Endometrium (tissue), 2 donors: ENCODE data around the gene LARGE1.

Source experiments
- FAIRE-seq: peaks from 2 replicates; lab custom pipeline; 2012; peaks lifted over from hg19 to GRCh38; lab: Jason Lieb, UNC
- donor health status: control.
- donor health status: control.

The LARGE1 gene

DNA sequence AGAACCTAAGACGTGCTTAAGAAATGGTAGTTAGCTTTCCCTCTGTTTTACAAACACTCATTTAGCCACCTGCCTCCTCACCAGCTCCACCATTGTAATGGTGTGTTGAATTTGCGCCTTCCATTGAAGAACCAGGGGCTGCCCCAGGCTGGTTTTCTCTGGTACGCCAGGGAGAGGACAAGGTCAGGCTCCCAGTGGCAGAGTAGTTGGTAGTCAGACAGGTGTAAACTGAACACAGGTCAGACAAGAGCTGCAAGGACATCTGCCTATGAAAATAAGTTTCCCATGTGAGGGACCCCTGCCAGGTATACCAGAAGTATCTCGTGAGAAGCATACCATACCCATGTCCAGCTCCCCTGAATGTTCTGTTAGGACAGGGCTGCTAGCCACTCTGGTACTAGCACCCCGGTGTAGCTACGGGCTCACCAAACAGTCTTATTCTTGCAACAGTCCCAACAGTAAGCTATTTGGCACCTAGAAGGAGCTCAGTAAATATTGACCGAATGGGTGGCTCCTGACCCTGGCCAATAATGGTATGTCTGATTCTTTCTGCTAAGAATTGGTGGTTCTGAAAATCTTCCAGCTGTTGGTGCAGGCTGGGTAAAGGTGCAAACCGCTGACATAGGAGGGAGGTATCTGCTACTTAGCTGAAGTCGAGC lies 359.0 kb downstream of the LARGE1 start:
- no peak for FAIRE-seq

DNA sequence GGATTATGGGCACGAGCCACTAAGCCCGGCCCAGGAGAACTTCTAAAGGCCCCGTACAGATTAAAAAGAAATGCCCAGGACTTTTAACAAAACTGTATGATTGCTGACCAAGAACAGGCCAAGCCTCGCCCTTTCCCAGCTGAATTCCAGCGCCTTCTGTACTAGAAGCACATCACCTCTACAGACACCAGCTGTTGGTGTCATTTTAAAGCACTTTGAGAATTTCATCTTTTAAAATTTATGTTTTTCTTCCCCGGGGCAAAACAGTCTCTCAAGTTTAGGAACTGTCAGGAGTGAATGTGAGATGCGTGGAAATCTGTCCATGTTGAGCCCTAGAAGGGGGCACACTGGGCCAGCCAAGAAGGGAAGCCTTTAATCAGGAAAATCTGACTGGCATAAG lies 362.4 kb downstream of the LARGE1 start:
- FAIRE-seq, result no peak

DNA sequence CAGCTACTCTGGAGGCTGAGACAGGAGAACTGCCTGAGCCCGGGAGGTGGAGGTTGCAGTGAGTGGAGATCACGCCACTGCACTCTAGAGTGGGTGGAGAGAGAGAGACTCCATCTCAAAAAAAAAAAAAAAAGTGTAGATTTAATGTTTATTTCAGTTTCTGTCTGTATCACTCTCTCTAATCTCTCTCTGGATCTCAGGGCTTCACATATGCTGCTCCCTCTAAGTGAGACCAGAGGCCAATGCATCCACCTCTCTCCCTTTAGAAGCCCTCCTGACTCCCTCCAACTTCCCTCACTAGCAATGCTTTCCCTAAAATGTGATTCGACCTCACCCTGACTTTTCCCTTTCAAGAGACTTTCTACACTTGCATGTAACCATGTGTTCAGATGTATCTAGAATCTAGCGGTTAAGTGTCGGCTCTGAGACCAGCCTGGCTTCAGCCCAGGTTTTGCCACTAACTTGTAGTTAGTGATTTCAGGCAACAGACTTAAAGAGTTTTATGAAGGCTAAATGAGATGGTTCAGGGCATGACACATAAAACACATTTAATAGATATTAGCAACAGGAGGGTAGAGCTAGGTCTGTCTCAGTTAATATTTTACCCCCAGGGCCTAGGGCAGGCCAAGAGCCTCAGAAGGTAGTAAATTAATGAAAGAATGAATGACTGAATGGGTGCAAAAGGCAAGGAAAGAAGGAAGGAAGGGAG lies 364.3 kb downstream of the LARGE1 start:
- FAIRE-seq, result no peak

GRCh38 chr22:33553493-33553892 lies 366.8 kb downstream of the LARGE1 start:
- FAIRE-seq, result no peak

- FAIRE-seq, result no peak
These were observed 375.6 kb downstream of the LARGE1 start for GRCh38 chr22:33544707-33545106.

DNA sequence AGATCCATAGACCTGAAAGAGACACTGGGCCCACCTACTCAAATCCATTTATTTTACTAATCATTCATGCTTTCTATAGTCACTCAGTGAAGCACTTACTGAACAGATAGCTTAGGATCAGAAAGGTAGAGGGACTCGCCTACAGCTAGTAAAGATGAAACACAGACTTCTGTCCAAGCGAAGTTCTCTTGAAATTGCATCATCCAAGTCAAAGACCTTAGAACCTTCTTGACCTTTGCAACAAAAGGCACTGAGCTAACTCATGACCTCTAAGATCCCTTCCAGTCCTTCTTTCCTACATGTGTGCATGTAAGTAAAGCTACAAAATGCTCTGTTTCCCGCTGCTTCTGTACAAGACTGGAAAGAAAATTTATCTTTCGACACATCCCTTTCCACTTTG lies 377.6 kb downstream of the LARGE1 start:
- FAIRE-seq, result no peak

DNA sequence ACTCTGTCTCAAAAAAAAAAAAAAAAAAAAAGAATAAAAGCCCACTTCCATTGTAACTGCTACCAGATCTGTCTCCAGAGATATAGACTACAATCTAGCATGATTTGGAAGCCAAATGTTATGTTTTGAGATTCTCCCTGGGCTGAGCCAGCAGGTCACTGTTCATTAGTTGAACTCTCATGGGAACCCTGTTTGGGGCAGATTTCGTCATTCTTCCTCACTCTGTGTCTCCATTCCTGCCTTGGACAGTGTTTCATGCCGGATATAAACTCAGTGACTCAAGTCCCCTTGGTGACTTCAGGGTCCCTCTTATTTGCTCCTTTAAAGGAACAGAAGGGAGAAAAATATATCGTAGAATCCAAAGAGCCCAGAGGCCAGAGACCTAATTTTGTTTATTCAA lies 378.1 kb downstream of the LARGE1 start:
- FAIRE-seq, result no peak

GRCh38 chr22:33539902-33540751 lies 380.1 kb downstream of the LARGE1 start:
- FAIRE-seq, result no peak

DNA sequence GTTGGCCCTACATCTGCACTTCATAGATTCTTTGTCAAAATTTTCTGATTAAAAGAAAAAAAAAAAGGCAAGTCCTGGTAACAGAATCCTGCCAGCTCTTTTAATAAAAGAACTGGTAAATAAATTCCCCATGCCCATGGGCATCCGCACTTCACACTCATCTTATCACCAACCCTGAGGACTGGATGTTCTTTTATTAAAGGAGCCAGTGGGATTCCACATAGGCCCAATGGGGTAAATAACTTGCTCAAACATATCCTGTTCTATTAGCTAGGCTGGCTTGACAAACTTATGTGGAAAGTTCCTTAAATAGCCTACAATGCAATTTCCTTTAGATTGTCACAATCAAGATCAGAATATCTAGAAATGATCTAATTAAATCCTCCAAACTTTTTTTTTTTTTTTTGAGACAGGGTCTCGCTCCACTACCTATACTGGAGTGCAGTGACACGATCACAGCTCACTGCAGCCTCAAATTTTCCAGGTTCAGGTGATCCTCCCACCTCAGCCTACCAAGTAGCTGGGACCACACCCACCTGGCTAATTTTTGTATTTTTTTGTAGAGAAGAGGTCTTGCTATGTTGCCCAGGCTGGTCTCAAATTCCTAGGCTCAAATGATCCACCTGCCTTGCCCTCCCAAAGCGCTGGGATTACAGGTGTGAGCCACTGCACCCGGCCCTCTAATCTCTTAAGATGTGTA lies 380.9 kb downstream of the LARGE1 start:
- FAIRE-seq, result no peak

DNA sequence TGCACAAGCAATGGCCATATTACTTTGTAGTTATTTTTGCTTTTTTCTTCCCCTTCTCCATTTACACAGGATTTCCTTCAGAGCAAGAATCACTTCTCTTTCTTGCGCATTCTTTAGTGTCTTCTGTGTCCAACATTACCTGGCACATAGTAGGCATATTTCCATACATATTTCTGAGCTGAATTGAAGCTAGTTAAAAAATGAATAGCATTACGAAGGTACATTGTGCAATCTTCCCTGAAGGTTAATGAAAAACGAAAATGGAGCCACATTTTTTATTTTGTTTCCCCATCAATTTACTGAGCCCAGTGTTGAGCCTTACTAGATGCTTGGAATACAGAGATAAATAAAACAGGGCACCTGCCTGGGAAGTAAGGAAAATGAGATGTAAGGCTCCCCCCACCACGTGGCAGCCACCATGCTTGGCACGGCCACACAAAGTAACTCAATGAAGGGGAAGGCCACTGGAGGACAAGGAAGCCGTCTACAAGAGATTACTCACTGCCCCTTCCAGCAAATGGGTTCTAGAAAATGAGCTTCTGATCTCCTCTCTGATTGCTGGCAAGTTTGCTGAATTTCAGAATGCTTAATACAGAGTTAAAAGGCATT lies 381.9 kb downstream of the LARGE1 start:
- no peak for FAIRE-seq

GRCh38 chr22:33537059-33537458 lies 383.2 kb downstream of the LARGE1 start:
- FAIRE-seq, result no peak

DNA sequence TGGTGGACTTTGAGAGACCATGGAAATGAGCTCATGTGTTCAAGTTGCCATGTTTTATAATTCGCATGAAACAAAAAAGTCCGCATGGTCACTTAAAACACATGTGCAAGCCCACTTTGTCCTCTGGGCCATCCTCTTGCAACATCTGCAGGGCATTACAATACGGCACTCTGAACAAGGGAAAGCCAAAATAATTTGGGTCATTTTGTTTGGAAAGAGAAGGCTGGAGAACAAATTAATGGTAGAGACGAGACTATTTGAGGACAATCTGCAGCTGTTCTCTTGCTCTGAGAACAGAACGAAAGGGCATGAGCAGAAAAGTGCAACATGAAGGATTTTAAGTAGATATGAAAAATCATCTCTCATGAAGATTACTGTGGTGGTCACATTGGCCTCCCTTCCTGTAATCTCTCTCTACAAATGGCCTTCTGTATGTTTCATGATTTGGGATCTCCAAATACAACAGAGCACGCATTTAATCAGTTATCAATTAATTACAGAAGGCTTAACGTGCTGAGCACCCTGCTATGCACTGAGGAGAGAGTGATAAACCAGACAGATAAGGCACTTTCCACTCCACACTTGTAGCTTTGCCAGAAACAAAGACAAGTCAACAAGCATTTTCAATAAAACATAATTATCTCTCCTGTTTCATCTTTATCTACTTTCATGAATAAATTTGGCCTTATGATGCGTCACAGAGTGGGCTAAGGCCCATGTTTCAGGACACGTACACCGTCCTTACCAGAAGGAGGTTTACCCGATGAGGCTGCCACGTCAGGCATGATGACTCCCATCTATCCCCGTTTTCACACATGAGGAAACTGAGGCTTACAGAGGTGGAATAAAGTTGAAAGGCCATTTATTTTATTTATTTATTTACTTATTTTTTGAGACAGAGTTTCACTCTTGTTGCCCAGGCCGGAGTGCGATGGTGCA lies 384.1 kb downstream of the LARGE1 start:
- FAIRE-seq, result no peak

GRCh38 chr22:33529424-33530113 lies 390.7 kb downstream of the LARGE1 start:
- no peak for FAIRE-seq

- FAIRE-seq, result no peak
These were observed 392.1 kb downstream of the LARGE1 start for GRCh38 chr22:33528183-33528582.

DNA sequence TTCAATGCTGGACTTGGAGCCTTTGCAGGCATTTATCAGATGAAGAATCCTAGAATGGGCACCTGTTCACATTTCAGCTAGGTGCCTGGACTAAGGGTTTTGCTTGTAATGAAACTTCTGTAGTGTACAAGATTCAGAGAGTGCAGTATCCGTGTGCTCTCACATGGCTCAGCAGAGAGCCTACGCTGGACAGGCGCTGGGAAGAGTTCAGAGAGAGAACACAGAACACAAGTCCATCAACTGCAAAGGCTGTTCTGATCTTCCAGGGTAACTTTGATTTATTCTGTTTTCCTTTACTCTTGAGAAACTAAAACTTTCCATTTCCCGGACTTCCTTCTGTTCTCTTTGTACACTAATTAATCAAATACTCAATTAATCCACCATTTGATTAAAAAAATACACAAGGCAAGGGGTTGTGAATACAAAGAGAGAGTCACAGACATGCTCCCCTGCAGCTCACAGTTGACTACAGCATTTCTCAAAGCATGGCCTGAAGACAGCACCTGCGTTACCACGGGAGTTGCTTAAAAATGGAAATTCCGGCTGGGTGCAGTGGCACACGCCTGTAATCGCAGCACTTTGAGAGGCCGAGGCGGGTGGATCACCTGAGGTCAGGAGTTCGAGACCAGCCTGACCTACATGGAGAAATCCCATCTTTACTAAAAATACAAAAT lies 393.7 kb downstream of the LARGE1 start:
- FAIRE-seq, result no peak

DNA sequence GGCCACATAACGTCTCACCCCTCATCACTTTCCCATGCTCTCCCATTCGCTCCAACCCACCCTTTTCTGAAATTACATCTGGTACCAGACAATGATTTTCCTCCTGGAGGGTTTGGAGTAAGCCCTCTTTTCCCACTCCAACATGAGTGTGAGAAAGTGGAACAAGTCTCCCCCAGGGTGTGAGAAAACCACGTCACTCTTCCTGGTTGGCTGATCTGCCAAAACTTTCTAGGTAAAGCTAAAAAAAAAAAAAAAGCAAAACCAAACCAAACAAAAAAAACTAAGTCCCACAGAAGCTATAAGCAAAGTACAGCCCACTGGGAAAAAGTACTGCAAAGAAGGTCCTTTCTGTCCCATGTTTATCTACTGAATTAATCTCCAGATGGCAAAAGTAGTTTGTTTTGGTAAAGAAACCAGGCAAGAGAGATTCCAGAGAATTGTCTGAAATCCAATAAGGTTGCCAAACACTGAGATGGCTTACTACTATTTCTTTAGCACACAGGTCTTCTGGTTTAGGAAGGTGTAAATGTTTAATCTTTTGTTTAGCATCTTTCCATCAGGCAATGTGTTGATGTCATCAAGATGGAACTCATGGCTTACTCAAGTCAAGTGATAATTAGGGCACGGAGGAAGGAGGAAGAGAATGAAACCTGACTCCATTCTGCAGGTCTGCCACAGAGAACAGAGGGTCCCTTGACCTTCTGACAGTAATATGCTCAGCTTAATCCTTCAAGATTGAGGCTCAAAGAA lies 395.6 kb downstream of the LARGE1 start:
- FAIRE-seq, result no peak

DNA sequence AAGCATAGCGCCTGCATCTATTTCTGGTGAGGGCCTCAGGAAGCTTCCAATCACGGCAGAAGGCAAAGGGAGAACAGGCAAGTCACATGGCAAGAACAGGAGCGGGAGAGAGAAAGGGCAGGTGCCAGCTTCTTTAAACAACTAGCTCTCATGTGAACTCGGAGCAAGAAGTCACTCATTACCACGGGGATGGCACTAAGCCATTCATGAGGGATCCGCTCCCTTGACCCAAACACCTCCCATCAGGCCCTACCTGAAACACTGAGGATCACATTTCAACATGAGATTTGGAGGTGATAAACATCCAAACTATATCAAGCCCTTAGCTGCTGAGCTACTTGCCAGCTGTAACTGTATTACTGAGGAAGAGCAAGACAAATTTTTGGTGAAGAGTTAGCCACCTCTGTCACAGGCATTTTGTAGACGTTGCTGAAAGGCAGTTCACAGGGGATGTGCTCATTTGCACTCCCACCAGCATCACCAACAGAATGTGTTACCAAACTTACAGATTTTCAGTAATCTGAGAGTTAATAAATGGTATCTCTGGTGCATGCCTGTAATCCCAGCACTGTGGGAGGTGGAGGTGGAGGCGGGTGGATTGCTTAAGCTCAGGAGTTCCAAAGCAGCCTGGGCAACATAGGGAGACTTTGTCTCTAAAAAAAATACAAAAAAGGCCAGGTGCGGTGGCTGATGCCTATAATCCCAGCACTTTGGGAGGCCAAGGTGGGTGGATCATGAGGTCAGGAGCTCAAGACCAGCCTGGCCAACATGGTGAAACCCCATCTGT lies 398.2 kb downstream of the LARGE1 start:
- no peak for FAIRE-seq
